ENCODE measurements around the gene HAT1.

Gene HAT1

DNA sequence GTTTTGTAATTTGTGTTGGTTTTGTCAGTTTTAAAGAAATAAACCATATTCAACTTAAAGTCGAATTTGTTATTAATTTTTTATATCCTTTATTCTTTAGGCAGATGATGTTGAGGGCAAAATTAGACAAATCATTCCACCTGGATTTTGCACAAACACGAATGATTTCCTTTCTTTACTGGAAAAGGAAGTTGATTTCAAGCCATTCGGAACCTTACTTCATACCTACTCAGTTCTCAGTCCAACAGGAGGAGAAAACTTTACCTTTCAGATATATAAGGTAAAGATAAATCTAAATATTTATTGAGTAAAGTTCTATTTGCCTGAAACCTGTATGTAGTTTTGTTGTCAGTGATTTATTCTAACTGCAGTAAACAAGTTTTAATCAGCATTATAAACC, 43.0 kb downstream of the HAT1 start:
- H3K79me2 ChIP-seq (ENCODE audit: insufficient read depth, low read length), result peaks cover 23% of the 10 kb centered on the region
- H3K9me3 ChIP-seq (ENCODE audit: insufficient read depth, low read length, severe bottlenecking), result no peaks in the 10 kb centered on the region
- H3K4me2 ChIP-seq (ENCODE audit: insufficient read depth, low read length), result no peak overlapping the region
- ATAC-seq (ENCODE audit: insufficient read depth, low read depth), result no peak
- H3K27me3 ChIP-seq (ENCODE audit: insufficient read depth, low read length, poor library complexity), result no peaks in the 10 kb centered on the region
- H3K36me3 ChIP-seq (ENCODE audit: insufficient read depth, low read length), result peaks cover 59% of the 10 kb centered on the region
- DNase-seq, result no peak
- no peak overlapping the region for H2AFZ ChIP-seq (ENCODE audit: low read depth, low read length)
- H3K27ac ChIP-seq (ENCODE audit: low read length), result no peak overlapping the region; the same call in 1 of the 2 replicates
- H3K4me1 ChIP-seq (ENCODE audit: insufficient read depth, low read length), result peaks cover 41% of the 10 kb centered on the region
- no peak overlapping the region for H3K4me3 ChIP-seq (ENCODE audit: low read depth in 1 of 2, low read length in 2 of 2)
- TF ChIP-seq EZH2 (IDR thresholded peaks at IDR 0.05; ENCODE audit: borderline replicate concordance, low read depth, low read length, severe bottlenecking), result no peak
- TF ChIP-seq, protein P1, sequence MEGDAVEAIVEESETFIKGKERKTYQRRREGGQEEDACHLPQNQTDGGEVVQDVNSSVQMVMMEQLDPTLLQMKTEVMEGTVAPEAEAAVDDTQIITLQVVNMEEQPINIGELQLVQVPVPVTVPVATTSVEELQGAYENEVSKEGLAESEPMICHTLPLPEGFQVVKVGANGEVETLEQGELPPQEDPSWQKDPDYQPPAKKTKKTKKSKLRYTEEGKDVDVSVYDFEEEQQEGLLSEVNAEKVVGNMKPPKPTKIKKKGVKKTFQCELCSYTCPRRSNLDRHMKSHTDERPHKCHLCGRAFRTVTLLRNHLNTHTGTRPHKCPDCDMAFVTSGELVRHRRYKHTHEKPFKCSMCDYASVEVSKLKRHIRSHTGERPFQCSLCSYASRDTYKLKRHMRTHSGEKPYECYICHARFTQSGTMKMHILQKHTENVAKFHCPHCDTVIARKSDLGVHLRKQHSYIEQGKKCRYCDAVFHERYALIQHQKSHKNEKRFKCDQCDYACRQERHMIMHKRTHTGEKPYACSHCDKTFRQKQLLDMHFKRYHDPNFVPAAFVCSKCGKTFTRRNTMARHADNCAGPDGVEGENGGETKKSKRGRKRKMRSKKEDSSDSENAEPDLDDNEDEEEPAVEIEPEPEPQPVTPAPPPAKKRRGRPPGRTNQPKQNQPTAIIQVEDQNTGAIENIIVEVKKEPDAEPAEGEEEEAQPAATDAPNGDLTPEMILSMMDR (IDR thresholded peaks at IDR 0.05; ENCODE audit: borderline replicate concordance, extremely low read depth, low read length, poor library complexity, severe bottlenecking), result no peak
- H4K20me1 ChIP-seq (ENCODE audit: insufficient read depth, low read length), result peaks cover 3% of the 10 kb centered on the region; the same call in 1 of the 2 replicates
- no peak overlapping the region for H3K9ac ChIP-seq (ENCODE audit: low read depth, low read length)

DNA sequence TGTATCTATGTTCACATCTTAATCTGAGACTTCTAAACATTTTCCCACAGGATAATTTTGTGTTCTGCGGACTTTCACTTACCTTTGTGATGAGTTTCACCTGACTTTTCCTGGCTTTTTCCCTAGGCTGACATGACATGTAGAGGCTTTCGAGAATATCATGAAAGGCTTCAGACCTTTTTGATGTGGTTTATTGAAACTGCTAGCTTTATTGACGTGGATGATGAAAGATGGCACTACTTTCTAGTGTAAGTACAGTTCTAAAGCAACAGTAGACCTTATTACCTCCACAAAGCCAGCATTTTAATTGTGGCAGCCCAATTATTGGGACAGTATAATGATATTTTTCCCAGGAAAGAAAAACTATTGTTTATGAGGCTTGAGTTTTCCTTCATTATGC, 43.4 kb downstream of the HAT1 start:
- peaks cover 3% of the 10 kb centered on the region; the same call in 1 of the 2 replicates for H4K20me1 ChIP-seq (ENCODE audit: insufficient read depth, low read length)
- no peak overlapping the region for H3K4me2 ChIP-seq (ENCODE audit: insufficient read depth, low read length)
- no peak overlapping the region; the same call in 1 of the 2 replicates for H3K27ac ChIP-seq (ENCODE audit: low read length)
- H3K27me3 ChIP-seq (ENCODE audit: insufficient read depth, low read length, poor library complexity), result no peaks in the 10 kb centered on the region
- no peak overlapping the region for H2AFZ ChIP-seq (ENCODE audit: low read depth, low read length)
- ATAC-seq (ENCODE audit: insufficient read depth, low read depth) (peak; percentile 86), DNase-seq (no peak)
- peaks cover 39% of the 10 kb centered on the region for H3K4me1 ChIP-seq (ENCODE audit: insufficient read depth, low read length)
- peaks cover 20% of the 10 kb centered on the region for H3K79me2 ChIP-seq (ENCODE audit: insufficient read depth, low read length)
- H3K36me3 ChIP-seq (ENCODE audit: insufficient read depth, low read length), result peaks cover 59% of the 10 kb centered on the region
- H3K9ac ChIP-seq (ENCODE audit: low read depth, low read length), result no peak overlapping the region
- H3K4me3 ChIP-seq (ENCODE audit: low read depth in 1 of 2, low read length in 2 of 2), result no peak overlapping the region
- no peak for TF ChIP-seq EZH2 (IDR thresholded peaks at IDR 0.05; ENCODE audit: borderline replicate concordance, low read depth, low read length, severe bottlenecking)
- TF ChIP-seq, protein P1 (IDR thresholded peaks at IDR 0.05; ENCODE audit: borderline replicate concordance, extremely low read depth, low read length, poor library complexity, severe bottlenecking), result no peak
- H3K9me3 ChIP-seq (ENCODE audit: insufficient read depth, low read length, severe bottlenecking), result no peaks in the 10 kb centered on the region

DNA sequence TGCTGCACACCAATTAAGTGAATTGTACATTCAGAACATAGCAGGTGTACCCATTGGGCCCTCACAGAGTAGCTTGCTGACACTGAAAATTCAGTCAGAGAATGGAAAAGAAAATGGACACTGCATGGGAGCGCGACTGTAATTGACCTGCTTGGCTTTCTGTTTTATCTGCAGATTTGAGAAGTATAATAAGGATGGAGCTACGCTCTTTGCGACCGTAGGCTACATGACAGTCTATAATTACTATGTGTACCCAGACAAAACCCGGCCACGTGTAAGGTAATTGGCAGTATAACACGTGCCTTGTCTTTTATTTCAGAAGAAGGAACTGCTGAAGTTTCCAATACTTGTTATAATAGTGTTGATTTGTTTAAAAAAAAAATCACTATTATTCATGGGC, 44.0 kb downstream of the HAT1 start:
- ATAC-seq (ENCODE audit: insufficient read depth, low read depth) (no peak), DNase-seq (no peak)
- Histone ChIP-seq H4K20me1 (ENCODE audit: insufficient read depth, low read length) (peaks cover 3% of the 10 kb centered on the region; the same call in 1 of the 2 replicates), H3K4me1 (ENCODE audit: insufficient read depth, low read length) (peaks cover 34% of the 10 kb centered on the region), H3K79me2 (ENCODE audit: insufficient read depth, low read length) (peaks cover 14% of the 10 kb centered on the region), H3K36me3 (ENCODE audit: insufficient read depth, low read length) (peaks cover 59% of the 10 kb centered on the region), H3K27me3 (ENCODE audit: insufficient read depth, low read length, poor library complexity) (no peaks in the 10 kb centered on the region), H3K4me3 (ENCODE audit: low read depth in 1 of 2, low read length in 2 of 2) (no peak overlapping the region), H3K9me3 (ENCODE audit: insufficient read depth, low read length, severe bottlenecking) (no peaks in the 10 kb centered on the region), H2AFZ (ENCODE audit: low read depth, low read length) (no peak overlapping the region), H3K27ac (ENCODE audit: low read length) (no peak overlapping the region), H3K9ac (ENCODE audit: low read depth, low read length) (no peak overlapping the region), H3K4me2 (ENCODE audit: insufficient read depth, low read length) (no peak overlapping the region)
- TF ChIP-seq, protein P1 (IDR thresholded peaks at IDR 0.05; ENCODE audit: borderline replicate concordance, extremely low read depth, low read length, poor library complexity, severe bottlenecking), result no peak

DNA sequence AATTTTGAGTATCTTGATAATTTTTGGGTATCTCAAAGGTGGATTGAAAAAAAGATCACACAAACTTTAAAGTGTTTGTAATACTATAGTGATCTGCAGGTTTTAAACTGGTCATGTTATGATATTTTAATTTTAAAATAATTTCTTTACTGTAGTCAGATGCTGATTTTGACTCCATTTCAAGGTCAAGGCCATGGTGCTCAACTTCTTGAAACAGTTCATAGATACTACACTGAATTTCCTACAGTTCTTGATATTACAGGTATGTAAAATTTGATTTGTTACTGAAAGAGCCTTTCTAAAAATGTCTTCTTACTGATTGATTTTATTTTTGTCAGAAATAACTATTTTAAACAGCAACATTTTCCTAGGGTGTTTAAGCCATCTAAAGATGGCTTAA, 44.4 kb downstream of the HAT1 start:
- ATAC-seq (ENCODE audit: insufficient read depth, low read depth), result no peak

More for the DNA sequence above, 44.4 kb downstream of the HAT1 start:
- no peak overlapping the region for H3K27ac ChIP-seq (ENCODE audit: low read length)
- H3K4me1 ChIP-seq (ENCODE audit: insufficient read depth, low read length), result peaks cover 34% of the 10 kb centered on the region
- DNase-seq, result no peak
- H3K79me2 ChIP-seq (ENCODE audit: insufficient read depth, low read length), result peaks cover 14% of the 10 kb centered on the region
- H3K9me3 ChIP-seq (ENCODE audit: insufficient read depth, low read length, severe bottlenecking), result no peaks in the 10 kb centered on the region
- H3K4me2 ChIP-seq (ENCODE audit: insufficient read depth, low read length), result no peak overlapping the region
- TF ChIP-seq, protein P1 (IDR thresholded peaks at IDR 0.05; ENCODE audit: borderline replicate concordance, extremely low read depth, low read length, poor library complexity, severe bottlenecking), result no peak
- no peak for TF ChIP-seq EZH2 (IDR thresholded peaks at IDR 0.05; ENCODE audit: borderline replicate concordance, low read depth, low read length, severe bottlenecking)
- no peak overlapping the region for H3K4me3 ChIP-seq (ENCODE audit: low read depth in 1 of 2, low read length in 2 of 2)
- H4K20me1 ChIP-seq (ENCODE audit: insufficient read depth, low read length), result peaks cover 3% of the 10 kb centered on the region; the same call in 1 of the 2 replicates
- H2AFZ ChIP-seq (ENCODE audit: low read depth, low read length), result no peak overlapping the region
- no peaks in the 10 kb centered on the region for H3K27me3 ChIP-seq (ENCODE audit: insufficient read depth, low read length, poor library complexity)
- no peak overlapping the region for H3K9ac ChIP-seq (ENCODE audit: low read depth, low read length)
- H3K36me3 ChIP-seq (ENCODE audit: insufficient read depth, low read length), result peaks cover 62% of the 10 kb centered on the region
